HCT116 (cell line): ENCODE measurements around the gene SH3BP4. TPM values are rescaled to one million over a fixed set of nuclear protein-coding genes. Genes with fewer than 3 reads are reported as not detected.

Experiments
- ATAC-seq: fragments of 200-7000 bp; cut with Tn5 transposase; 2 replicates; pipeline ENCODE4 v1.9.1; 2020; ENCODE audit warnings: mild to moderate bottlenecking, moderate library complexity
- BruUV-seq: library from RNA; stranded (reverse); fragments of 400-500 nt; replicated peaks from 2 replicates; lab custom pipeline; 2021; lab: Mats Ljungman, UMichigan
- CTCF ChIA-PET: fragments of 300-600 bp; sonication (Branson Sonifier 250); formaldehyde crosslinking; loops from one replicate; lab custom pipeline; 2021; ENCODE audit warnings: antibody characterized with exemption; lab: Charles Lee
- POLR2A ChIA-PET: fragments of 300-600, 350-600 bp; sonication (Branson Sonifier 250); formaldehyde crosslinking; loops from one replicate; lab custom pipeline; 2021; ENCODE audit warnings: antibody characterized with exemption; lab: Charles Lee
- RAD21 ChIA-PET, 2 experiments: fragments of 300-600 bp; sonication (Branson Sonifier 250); formaldehyde crosslinking; loops; one replicate each; lab custom pipeline; 2023; ENCODE audit warnings: low total read pairs in 2 of 2; ENCODE audit not compliant: uncharacterized antibody in 2 of 2, unreplicated experiment in 2 of 2, low non-redundant PET in 1 of 2; lab: Charles Lee
- DNase-seq: peaks from one replicate; pipeline ENCODE4 v3.0.0-alpha.2; 2010; ENCODE audit warnings: low read depth, low spot score
- H2AFZ ChIP-seq: fragments of 200-600 bp; shearing (Covaris generic), sonication (generic); 2 replicates; pipeline ENCODE4 v1.6.1; 2017; ENCODE audit warnings: low read depth, mixed run types, mixed read lengths, antibody characterized with exemption, low read length; ENCODE audit not compliant: poor library complexity, severe bottlenecking
- H3K27ac ChIP-seq: 2 replicates; pipeline ENCODE4 v1.5.1; 2012; ENCODE audit warnings: low read depth, low read length
- H3K27me3 ChIP-seq: fragments of 200-600 bp; sonication (generic); 2 replicates; pipeline ENCODE4 v1.6.1; 2016; ENCODE audit warnings: mixed run types, low read length, mixed read lengths; ENCODE audit not compliant: insufficient read depth
- H3K36me3 ChIP-seq, 2 experiments: fragments of 200-500 bp in 1 of 2; fragments of 200-600 bp in 1 of 2; sonication (Bioruptor generic) in 1 of 2; sonication (generic) in 1 of 2; 2 replicates each; pipeline versions ENCODE4 v1.5.1 to v1.6.1; 2014 to 2016; ENCODE audit warnings: low read length in 2 of 2, inconsistent platforms in 1 of 2, mixed read lengths in 1 of 2, mixed run types in 1 of 2; ENCODE audit not compliant: insufficient read depth in 2 of 2, control insufficient read depth in 1 of 2
- H3K4me1 ChIP-seq, 2 experiments: fragments of 200-600 bp in 1 of 2; sonication (generic) in 1 of 2; 2 replicates each; pipeline versions ENCODE4 v1.5.1 to v1.6.1; 2012 to 2017; ENCODE audit warnings: low read length in 2 of 2, inconsistent platforms in 1 of 2, mild to moderate bottlenecking in 1 of 2, mixed read lengths in 1 of 2, mixed run types in 1 of 2, moderate library complexity in 1 of 2; ENCODE audit not compliant: insufficient read depth in 2 of 2, control insufficient read depth in 1 of 2
- H3K4me2 ChIP-seq: fragments of 200-600 bp; sonication (generic); 2 replicates; pipeline ENCODE4 v1.6.1; 2017; ENCODE audit warnings: mixed run types, low read length, mixed read lengths
- H3K4me3 ChIP-seq, 2 experiments: fragments of 200-600 bp in 1 of 2; sonication (generic) in 1 of 2; replicated peaks in 1 of 2; 2 replicates each; pipeline ENCODE4 v1.5.1; 2011 to 2016; ENCODE audit warnings: low read length in 2 of 2, control low read depth in 1 of 2, low read depth in 1 of 2, mild to moderate bottlenecking in 1 of 2, mixed read lengths in 1 of 2, mixed run types in 1 of 2
- H3K79me2 ChIP-seq: fragments of 200-600 bp; sonication (generic); 2 replicates; pipeline ENCODE4 v1.6.1; 2017; ENCODE audit warnings: mild to moderate bottlenecking, mixed run types, low read length, moderate library complexity, mixed read lengths; ENCODE audit not compliant: insufficient read depth
- H3K9ac ChIP-seq: fragments of 200-600 bp; sonication (generic); 2 replicates; pipeline ENCODE4 v1.6.1; 2016; ENCODE audit warnings: low read length, mixed read lengths
- H3K9me2 ChIP-seq: fragments of 200-600 bp; sonication (generic), shearing (Covaris generic); 2 replicates; pipeline ENCODE4 v1.6.1; 2017; ENCODE audit warnings: mixed run types, mild to moderate bottlenecking, moderate library complexity; ENCODE audit not compliant: insufficient read depth
- H3K9me3 ChIP-seq, 2 experiments: fragments of 200-500 bp in 1 of 2; fragments of 200-600 bp in 1 of 2; sonication (Bioruptor generic) in 1 of 2; sonication (generic) in 1 of 2; 2 replicates each; pipeline ENCODE4 v1.6.1; 2014 to 2017; ENCODE audit warnings: low read length in 2 of 2, mixed read lengths in 2 of 2, inconsistent platforms in 1 of 2, low read depth in 1 of 2, mild to moderate bottlenecking in 1 of 2, mixed run types in 1 of 2, moderate library complexity in 1 of 2; ENCODE audit not compliant: control insufficient read depth in 1 of 2, insufficient read depth in 1 of 2
- H4K20me1 ChIP-seq: fragments of 200-600 bp; sonication (generic), shearing (Covaris generic); 2 replicates; pipeline ENCODE4 v1.6.1; 2017; ENCODE audit warnings: mixed run types, mild to moderate bottlenecking, moderate library complexity; ENCODE audit not compliant: insufficient read depth
- CBX3 ChIP-seq: IDR thresholded peaks from 2 replicates; pipeline ENCODE4 v1.6.1; 2012; ENCODE audit warnings: low read depth
- CEBPB ChIP-seq: IDR thresholded peaks from 2 replicates; pipeline ENCODE4 v1.6.1; 2012; ENCODE audit warnings: low read depth
- EGR1 ChIP-seq: IDR thresholded peaks from 2 replicates; pipeline ENCODE4 v1.6.1; 2012; ENCODE audit warnings: low read depth
- ELF1 ChIP-seq: IDR thresholded peaks from 2 replicates; pipeline ENCODE4 v1.6.1; 2012; ENCODE audit warnings: low read depth, borderline replicate concordance
- EZH2 ChIP-seq: fragments of 200-600 bp; sonication (generic); IDR thresholded peaks from 2 replicates; pipeline ENCODE4 v1.6.1; 2017; ENCODE audit warnings: antibody characterized with exemption, mixed run types
- EZH2phosphoT487 ChIP-seq: fragments of 200-600 bp; IDR thresholded peaks from 2 replicates; pipeline ENCODE4 v1.6.1; 2018; ENCODE audit warnings: antibody characterized with exemption, borderline replicate concordance
- JUND ChIP-seq: IDR thresholded peaks from 2 replicates; pipeline ENCODE4 v1.6.1; 2012
- RAD21 ChIP-seq: IDR thresholded peaks from 2 replicates; pipeline ENCODE4 v1.6.1; 2012; ENCODE audit warnings: low read depth, mild to moderate bottlenecking
- REST ChIP-seq: IDR thresholded peaks from 2 replicates; pipeline ENCODE4 v1.6.1; 2012; ENCODE audit warnings: low read depth
- SP1 ChIP-seq: IDR thresholded peaks from 2 replicates; pipeline ENCODE4 v1.6.1; 2012; ENCODE audit warnings: low read depth
- SRF ChIP-seq: IDR thresholded peaks from 2 replicates; pipeline ENCODE4 v1.6.1; 2012; ENCODE audit warnings: low read depth
- TCF7L2 ChIP-seq: IDR thresholded peaks from 2 replicates; pipeline ENCODE4 v1.7.0; 2011; ENCODE audit warnings: borderline replicate concordance, inconsistent platforms; ENCODE audit not compliant: insufficient read depth, insufficient read length; ENCODE audit errors: extremely low read depth
- YY1 ChIP-seq: IDR thresholded peaks from 2 replicates; pipeline ENCODE4 v1.6.1; 2011; ENCODE audit warnings: low read length, low read depth, moderate library complexity, mild to moderate bottlenecking; ENCODE audit not compliant: insufficient replicate concordance; ENCODE audit errors: extremely low read depth
- ZFX ChIP-seq: fragments of 450-650 bp; IDR thresholded peaks from 2 replicates; pipeline ENCODE4 v1.6.1; 2017
- intact Hi-C: fragments of 100-400 bp; cut with micrococcal nuclease; formaldehyde crosslinking; loops from 2 replicates; pipeline ENCODE4 v1.10.0; 2022
- total RNA-seq: library from RNA; stranded (reverse); gene quantifications from one replicate; pipeline ENCODE4 v1.2.1, GENCODE V29; 2021; ENCODE audit not compliant: unreplicated experiment

Gene SH3BP4
- total RNA-seq, 1 experiment from 2014 or later, result 32.9 TPM

GRCh38 chr2:235001237-235002133, 49.7 kb downstream of the SH3BP4 start (continued):
- TF ChIP-seq EZH2phosphoT487 (no peak), EGR1 (no peak), SP1 (no peak), RAD21 (no peak), YY1 (no peak), JUND (no peak), EZH2 (no peak), TCF7L2 (no peak)

DNA sequence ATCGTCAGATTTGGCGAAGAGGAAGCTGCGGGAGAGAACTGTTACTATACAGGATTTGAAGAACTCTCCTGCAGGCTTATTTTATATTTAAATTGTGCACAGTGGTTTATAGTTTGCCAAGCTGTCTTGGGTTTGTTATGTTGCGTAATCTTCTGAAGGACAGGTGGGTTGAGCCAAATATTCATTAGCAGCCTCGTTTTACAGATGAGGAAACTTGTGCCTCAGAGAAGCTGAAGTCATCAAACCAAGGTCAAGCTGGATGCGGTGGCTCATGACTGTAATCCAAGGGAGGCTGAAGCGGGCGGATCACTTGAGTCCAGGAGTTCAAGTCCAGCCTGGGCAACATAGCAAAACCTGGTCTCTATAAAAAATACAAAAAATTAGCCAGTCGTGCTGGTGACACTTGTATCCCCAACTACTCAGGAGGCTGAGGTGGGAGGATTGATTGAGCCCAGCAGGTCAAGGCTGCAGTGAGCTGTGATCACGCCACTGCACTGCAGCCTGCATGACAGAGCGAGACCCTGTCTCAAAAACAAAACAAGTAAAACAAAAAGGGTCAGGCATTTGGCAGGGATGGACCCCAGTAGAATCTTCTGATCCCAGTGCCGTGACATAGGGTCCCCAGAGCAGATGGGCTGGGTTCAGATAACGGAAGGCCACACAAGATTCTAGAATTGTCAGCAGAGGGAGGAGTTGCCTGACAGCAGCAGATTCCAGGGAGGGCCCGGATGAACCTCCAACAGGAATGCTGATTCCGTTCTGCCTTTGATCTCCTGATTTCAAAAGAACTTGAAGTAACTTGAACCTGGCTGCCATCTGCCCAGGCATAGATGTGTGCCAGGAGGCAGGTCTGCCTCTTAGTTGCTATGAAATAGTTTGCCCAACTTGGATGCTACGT, 50.6 kb downstream of the SH3BP4 start:
- no peaks in the 10 kb centered on the region for H3K9me3 ChIP-seq
- peak overlapping the region; percentile 11; the same call in 1 of the 2 replicates for H3K9ac ChIP-seq
- ChIA-PET RAD21 (no interaction called here), CTCF (no interaction called here), POLR2A (no interaction called here)
- BruUV-seq, result no TSS peak
- H3K27ac ChIP-seq, result no peak overlapping the region
- 0 out of 2 replicates have a peak overlapping the region, but pooled peaks have one; percentile 17 for H3K4me2 ChIP-seq
- no peaks in the 10 kb centered on the region for H3K9me2 ChIP-seq
- no peak overlapping the region for H2AFZ ChIP-seq
- intact Hi-C loops, result no loop called here
- no peaks in the 10 kb centered on the region for H4K20me1 ChIP-seq
- peaks cover 45 to 58% of the 10 kb centered on the region in 2 experiments for H3K4me1 ChIP-seq
- no peaks in the 10 kb centered on the region for H3K36me3 ChIP-seq
- H3K27me3 ChIP-seq, result no peaks in the 10 kb centered on the region
- no peak for TF ChIP-seq YY1
- peak; percentile 74 for TF ChIP-seq CEBPB
- no peak for TF ChIP-seq CBX3
- no peak for TF ChIP-seq ELF1
- TF ChIP-seq TCF7L2, result peak; percentile 72
- no peak for TF ChIP-seq SRF
- no peak for TF ChIP-seq ZFX
- no peak for TF ChIP-seq REST
- no peak for TF ChIP-seq JUND
- no peak for TF ChIP-seq EZH2
- ATAC-seq (no peak), DNase-seq (no peak)
- no peak overlapping the region for H3K4me3 ChIP-seq
- H3K79me2 ChIP-seq, result peaks cover 45% of the 10 kb centered on the region
